Retinal pigment epithelial cell (primary cell): ENCODE measurements around the gene HLCS.

ENCODE experiments used
- DNase-seq: peaks from one replicate; pipeline ENCODE4 v3.0.0-alpha.2; 2010; ENCODE audit warnings: low read depth
- H3K4me3 ChIP-seq: 2 replicates; pipeline ENCODE4 v1.5.1; 2011; ENCODE audit warnings: mild to moderate bottlenecking, low read length, control low read depth, moderate library complexity
- TF ChIP-seq, protein P1 (sequence below): conservative IDR thresholded peaks from 2 replicates; pipeline ENCODE4 v1.5.1; 2011; ENCODE audit warnings: low read depth, low read length, control low read depth, inconsistent platforms

HLCS gene

DNA sequence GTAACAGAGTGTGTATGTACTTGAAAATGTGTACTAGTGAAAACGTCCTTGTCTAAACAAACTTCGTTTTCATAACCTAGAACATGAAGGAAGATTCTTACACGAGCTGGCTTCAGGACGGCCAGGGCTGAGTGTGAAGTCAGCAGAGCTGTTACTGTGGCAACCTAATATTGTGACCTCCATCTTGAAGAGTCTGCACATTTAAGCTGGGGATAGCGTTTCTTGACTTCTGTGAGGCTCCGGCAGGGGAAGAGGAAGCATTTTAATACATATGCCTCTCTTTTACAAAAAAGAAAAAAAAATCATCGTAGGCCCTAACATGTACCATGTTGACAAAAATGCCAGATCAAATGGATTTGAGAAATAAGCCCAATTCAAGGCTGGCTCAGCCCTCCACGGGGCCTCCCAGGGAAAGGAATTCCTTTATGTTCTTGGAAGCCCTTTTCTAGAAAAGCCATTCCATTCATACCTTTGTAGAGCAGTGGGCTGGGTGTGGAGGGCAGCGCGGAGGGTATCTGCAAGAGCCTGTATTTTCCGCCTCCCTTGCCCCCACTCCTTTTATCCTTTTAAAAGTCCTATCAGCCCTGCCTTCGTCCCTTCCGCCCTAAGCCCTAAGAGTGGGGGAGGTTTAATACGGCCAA, 216.4 kb downstream of the HLCS start:
- TF ChIP-seq, protein P1, sequence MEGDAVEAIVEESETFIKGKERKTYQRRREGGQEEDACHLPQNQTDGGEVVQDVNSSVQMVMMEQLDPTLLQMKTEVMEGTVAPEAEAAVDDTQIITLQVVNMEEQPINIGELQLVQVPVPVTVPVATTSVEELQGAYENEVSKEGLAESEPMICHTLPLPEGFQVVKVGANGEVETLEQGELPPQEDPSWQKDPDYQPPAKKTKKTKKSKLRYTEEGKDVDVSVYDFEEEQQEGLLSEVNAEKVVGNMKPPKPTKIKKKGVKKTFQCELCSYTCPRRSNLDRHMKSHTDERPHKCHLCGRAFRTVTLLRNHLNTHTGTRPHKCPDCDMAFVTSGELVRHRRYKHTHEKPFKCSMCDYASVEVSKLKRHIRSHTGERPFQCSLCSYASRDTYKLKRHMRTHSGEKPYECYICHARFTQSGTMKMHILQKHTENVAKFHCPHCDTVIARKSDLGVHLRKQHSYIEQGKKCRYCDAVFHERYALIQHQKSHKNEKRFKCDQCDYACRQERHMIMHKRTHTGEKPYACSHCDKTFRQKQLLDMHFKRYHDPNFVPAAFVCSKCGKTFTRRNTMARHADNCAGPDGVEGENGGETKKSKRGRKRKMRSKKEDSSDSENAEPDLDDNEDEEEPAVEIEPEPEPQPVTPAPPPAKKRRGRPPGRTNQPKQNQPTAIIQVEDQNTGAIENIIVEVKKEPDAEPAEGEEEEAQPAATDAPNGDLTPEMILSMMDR, result no peak
- DNase-seq, result peak; percentile 84
- no peak overlapping the region for H3K4me3 ChIP-seq

DNA sequence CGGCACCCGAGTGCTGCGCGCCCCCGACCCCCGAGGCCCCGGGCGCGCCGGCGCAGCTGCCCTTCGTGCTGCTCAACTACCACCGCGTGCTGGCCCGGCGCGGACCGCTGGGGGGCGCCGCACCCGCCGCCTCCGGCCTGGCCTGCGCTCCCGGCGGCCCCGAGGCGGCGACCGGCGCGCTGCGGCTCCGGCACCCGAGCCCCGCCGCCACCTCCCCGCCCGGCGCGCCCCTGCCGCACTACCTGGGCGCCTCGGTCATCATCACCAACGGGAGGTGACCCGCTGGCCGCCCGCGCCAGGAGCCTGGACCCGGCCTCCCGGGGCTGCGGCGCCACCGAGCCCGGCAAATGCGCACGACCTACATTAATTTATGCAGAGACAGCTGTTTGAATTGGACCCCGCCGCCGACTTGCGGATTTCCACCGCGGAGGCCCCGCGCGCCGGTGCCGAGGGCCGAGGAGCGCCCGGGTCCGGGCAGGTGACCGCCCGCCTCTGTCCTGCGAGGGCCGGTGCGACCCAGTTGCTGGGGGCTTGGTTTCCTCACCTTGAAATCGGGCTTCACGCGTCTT, 218.6 kb downstream of the HLCS start:
- TF ChIP-seq, protein P1, result peak; percentile 28
- H3K4me3 ChIP-seq, result peak overlapping the region; percentile 37
- DNase-seq, result no peak

DNA sequence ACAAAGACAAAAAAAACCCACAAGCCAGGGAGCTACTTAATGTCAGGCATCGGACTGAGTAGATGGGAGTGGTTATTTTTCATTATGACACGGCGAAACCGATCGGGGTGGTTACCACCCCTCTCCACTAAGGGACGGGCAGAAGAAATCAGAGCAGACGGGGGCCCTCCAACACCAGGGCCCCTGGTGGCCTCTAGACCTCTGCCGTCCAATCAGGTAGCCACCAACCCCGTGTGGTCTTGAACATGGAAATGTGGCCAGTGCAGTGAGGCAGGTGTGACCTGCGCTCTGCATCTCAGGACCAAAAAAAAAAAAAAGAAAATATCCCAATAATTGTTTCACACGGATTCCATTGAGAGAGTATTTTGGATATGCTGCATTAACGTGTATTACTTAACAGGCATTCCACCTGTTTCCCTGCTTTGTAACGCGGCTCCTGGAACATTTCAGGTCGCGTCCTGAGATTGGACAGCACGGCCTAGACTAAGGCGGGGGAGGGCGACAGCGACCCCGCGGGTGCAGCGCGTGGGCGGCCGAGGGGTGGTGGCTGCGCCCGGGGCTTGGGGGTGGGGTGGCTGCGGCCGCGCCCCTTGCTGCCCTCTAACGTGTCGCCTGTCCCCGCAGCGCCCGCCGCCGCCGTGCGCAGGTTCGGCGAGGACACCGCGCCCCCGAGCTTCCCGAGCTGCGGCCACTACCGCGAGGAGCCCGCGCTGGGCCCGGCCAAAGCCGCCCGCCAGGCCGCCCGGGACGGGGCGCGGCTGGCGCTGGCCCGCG, 219.2 kb downstream of the HLCS start:
- H3K4me3 ChIP-seq, result peak overlapping the region; percentile 43
- no peak for DNase-seq
- TF ChIP-seq, protein P1, result no peak

DNA sequence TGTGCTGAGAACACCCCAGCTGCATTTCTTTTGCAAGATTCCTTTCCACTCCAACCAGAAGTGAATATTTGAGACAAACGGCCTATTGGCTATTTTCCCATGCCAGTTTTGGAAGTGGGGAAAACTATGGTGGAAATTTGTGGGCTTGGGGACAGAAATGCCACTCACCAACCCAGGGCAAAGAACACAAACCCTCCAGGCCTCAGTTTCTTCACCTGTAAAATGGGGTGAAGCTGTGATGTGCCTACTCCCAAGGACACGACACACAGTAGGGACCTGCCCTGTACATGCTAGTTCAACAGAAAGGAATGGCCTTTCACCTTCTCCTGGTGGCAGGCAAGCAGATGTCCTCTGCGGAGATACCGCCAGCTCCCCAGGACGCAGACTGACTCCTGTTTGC, 221.0 kb downstream of the HLCS start:
- TF ChIP-seq, protein P1, result no peak
- no peak for DNase-seq
- no peak overlapping the region for H3K4me3 ChIP-seq

DNA sequence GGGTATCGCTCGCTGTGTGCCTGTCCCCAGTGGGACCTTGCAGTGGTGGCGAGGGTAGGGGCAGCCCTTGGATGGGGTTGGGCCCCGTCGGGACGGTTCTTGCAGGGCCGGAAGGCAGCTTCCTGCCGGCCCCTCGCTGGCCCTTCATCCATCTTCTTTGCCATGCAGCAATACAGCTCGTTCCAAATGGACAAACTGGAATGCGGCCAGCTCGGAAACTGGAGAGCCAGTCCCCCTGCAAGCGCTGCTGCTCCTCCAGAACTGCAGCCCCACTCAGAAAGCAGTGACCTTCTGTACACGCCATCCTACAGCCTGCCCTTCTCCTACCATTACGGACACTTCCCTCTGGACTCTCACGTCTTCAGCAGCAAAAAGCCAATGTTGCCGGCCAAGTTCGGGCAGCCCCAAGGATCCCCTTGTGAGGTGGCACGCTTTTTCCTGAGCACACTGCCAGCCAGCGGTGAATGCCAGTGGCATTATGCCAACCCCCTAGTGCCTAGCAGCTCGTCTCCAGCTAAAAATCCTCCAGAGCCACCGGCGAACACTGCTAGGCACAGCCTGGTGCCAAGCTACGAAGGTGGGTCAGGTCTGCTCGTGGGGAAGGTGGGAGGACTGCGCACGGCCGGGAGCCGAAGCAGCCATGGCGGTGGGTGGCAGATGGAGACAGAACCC, 221.8 kb downstream of the HLCS start:
- TF ChIP-seq, protein P1, result no peak
- no peak overlapping the region for H3K4me3 ChIP-seq
- no peak for DNase-seq

DNA sequence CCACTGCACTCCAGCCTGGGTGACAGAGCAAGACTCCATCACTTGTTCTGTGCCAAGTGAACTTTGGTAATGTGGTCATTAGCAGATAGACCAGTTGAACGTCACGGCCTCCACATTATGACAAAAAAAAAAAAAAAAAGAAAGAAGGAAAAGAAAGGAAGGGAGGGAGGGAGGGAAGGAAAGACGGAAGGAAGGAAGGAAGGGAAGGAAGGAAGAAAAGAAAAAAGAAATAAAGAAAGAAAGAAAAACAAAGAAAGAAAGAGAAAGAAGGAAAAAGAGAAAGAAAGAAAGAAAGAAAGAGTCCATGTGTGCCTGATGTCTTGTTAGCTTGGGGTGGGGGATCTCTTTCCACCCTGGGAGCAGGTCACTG, 222.3 kb downstream of the HLCS start:
- no peak overlapping the region for H3K4me3 ChIP-seq
- DNase-seq, result no peak
- TF ChIP-seq, protein P1, result no peak
